ENCODE results near the gene ADGRE1.

DNA sequence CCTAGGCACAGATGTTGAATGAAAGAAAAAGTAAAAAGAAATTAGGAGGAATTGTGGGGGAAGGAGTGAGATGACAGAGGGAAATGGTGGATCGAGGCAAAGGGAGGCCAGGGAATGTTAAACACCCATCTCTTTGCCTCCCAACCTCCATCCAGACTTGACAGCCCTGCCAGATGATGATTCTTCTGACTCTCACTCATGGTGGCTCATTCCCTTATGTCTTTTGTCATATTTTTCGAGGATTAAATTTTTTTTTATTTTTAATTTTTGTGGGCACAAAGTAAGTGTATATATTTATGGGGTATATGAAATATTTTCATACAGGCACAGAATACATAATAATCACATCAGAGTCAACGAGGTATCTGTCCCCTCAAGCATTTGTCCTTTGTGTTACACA, 42.8 kb downstream of the ADGRE1 start:
- TF ChIP-seq ELF1 (CRISPR knock-in tag; IDR thresholded peaks at IDR 0.05): no peak
- no peak for TF ChIP-seq CREB1 (IDR thresholded peaks at IDR 0.05)
- TF ChIP-seq CREB1 (CRISPR knock-in tag; IDR thresholded peaks at IDR 0.05): no peak
- TF ChIP-seq FOXK2 (IDR thresholded peaks at IDR 0.05): no peak
- TF ChIP-seq, protein P1, sequence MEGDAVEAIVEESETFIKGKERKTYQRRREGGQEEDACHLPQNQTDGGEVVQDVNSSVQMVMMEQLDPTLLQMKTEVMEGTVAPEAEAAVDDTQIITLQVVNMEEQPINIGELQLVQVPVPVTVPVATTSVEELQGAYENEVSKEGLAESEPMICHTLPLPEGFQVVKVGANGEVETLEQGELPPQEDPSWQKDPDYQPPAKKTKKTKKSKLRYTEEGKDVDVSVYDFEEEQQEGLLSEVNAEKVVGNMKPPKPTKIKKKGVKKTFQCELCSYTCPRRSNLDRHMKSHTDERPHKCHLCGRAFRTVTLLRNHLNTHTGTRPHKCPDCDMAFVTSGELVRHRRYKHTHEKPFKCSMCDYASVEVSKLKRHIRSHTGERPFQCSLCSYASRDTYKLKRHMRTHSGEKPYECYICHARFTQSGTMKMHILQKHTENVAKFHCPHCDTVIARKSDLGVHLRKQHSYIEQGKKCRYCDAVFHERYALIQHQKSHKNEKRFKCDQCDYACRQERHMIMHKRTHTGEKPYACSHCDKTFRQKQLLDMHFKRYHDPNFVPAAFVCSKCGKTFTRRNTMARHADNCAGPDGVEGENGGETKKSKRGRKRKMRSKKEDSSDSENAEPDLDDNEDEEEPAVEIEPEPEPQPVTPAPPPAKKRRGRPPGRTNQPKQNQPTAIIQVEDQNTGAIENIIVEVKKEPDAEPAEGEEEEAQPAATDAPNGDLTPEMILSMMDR (CRISPR knock-in tag; IDR thresholded peaks at IDR 0.05): no peak
- no peak for TF ChIP-seq TCF7 (IDR thresholded peaks at IDR 0.05; ENCODE audit: low read depth)
- TF ChIP-seq, protein P2, sequence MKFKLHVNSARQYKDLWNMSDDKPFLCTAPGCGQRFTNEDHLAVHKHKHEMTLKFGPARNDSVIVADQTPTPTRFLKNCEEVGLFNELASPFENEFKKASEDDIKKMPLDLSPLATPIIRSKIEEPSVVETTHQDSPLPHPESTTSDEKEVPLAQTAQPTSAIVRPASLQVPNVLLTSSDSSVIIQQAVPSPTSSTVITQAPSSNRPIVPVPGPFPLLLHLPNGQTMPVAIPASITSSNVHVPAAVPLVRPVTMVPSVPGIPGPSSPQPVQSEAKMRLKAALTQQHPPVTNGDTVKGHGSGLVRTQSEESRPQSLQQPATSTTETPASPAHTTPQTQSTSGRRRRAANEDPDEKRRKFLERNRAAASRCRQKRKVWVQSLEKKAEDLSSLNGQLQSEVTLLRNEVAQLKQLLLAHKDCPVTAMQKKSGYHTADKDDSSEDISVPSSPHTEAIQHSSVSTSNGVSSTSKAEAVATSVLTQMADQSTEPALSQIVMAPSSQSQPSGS (CRISPR knock-in tag; IDR thresholded peaks at IDR 0.05): no peak

Measured in HepG2 (cell line).